SK-N-SH treated with all-trans-retinoic acid at 6 μM for 48 hours (cell line): ENCODE results near the gene LXN.

Source experiments
- ATAC-seq: fragments of 200-7000 bp; cut with Tn5 transposase; 3 replicates; pipeline ENCODE4 v1.9.1; 2020; ENCODE audit warnings: mild to moderate bottlenecking, moderate library complexity
- ARNTL ChIP-seq: fragments of 450-650 bp; formaldehyde crosslinking; IDR thresholded peaks from 2 replicates; pipeline ENCODE4 v1.5.0; 2020; ENCODE audit warnings: low read depth, mild to moderate bottlenecking, moderate library complexity, borderline replicate concordance
- BACH2 ChIP-seq: fragments of 250-450 bp; sonication (Bioruptor Pico); IDR thresholded peaks from 2 replicates; pipeline ENCODE4 v1.9.0; 2021; ENCODE audit warnings: mild to moderate bottlenecking, borderline replicate concordance
- GLIS3 ChIP-seq: fragments of 250-450 bp; sonication (Bioruptor Pico); IDR thresholded peaks from 2 replicates; pipeline ENCODE4 v1.5.0; 2020; ENCODE audit warnings: mild to moderate bottlenecking, moderate library complexity
- ISL1 ChIP-seq: fragments of 250-450 bp; sonication (Bioruptor Pico); IDR thresholded peaks from 2 replicates; pipeline ENCODE4 v2.1.2; 2022; ENCODE audit warnings: mild to moderate bottlenecking, moderate library complexity
- PPARA ChIP-seq: fragments of 250-450 bp; sonication (Bioruptor Pico); IDR thresholded peaks from 2 replicates; pipeline ENCODE4 v1.5.0; 2020; ENCODE audit warnings: mild to moderate bottlenecking, borderline replicate concordance
- RARB ChIP-seq: fragments of 250-450 bp; sonication (Bioruptor Pico); IDR thresholded peaks from 2 replicates; pipeline ENCODE4 v1.8.0; 2021; ENCODE audit warnings: mild to moderate bottlenecking, moderate library complexity
- SNAI2 ChIP-seq: fragments of 250-450 bp; sonication (Bioruptor Pico); IDR thresholded peaks from 2 replicates; pipeline ENCODE4 v1.5.0; 2020; ENCODE audit warnings: mild to moderate bottlenecking, moderate library complexity
- TCF4 ChIP-seq: fragments of 250-450 bp; sonication (Bioruptor Pico); IDR thresholded peaks from 2 replicates; pipeline ENCODE4 v1.8.0; 2021; ENCODE audit warnings: mild to moderate bottlenecking, moderate library complexity, borderline replicate concordance
- TOX ChIP-seq: fragments of 250-450 bp; sonication (Bioruptor Pico); IDR thresholded peaks from 2 replicates; pipeline ENCODE4 v1.8.0; 2021; ENCODE audit warnings: mild to moderate bottlenecking, moderate library complexity, borderline replicate concordance
- ZC3H10 ChIP-seq: fragments of 250-450 bp; sonication (Bioruptor Pico); IDR thresholded peaks from 2 replicates; pipeline ENCODE4 v1.5.1; 2021; ENCODE audit warnings: mild to moderate bottlenecking, moderate library complexity
- ZFP3 ChIP-seq: fragments of 250-450 bp; sonication (Bioruptor Pico); IDR thresholded peaks from 2 replicates; pipeline ENCODE4 v1.5.0; 2020; ENCODE audit warnings: mild to moderate bottlenecking, moderate library complexity
- ZNF565 ChIP-seq: fragments of 450-650 bp; formaldehyde crosslinking; conservative IDR thresholded peaks from 2 replicates; pipeline ENCODE4 v1.5.0; 2020; ENCODE audit warnings: low read depth, mild to moderate bottlenecking, moderate library complexity
- TF ChIP-seq, protein P1 (sequence below): fragments of 250-450 bp; sonication (Bioruptor Pico); IDR thresholded peaks from 2 replicates; pipeline ENCODE4 v1.5.1; 2021; ENCODE audit warnings: mild to moderate bottlenecking, moderate library complexity
- TF ChIP-seq, protein P2 (sequence below): fragments of 250-450 bp; sonication (Bioruptor Pico); IDR thresholded peaks from 2 replicates; pipeline ENCODE4 v1.5.1; 2020; ENCODE audit warnings: low read depth, mild to moderate bottlenecking, moderate library complexity
- TF ChIP-seq, protein P3 (sequence below): fragments of 250-450 bp; sonication (Bioruptor Pico); IDR thresholded peaks from 2 replicates; pipeline ENCODE4 v1.8.0; 2021; ENCODE audit warnings: low read depth, mild to moderate bottlenecking, moderate library complexity, borderline replicate concordance
- TF ChIP-seq, protein P4 (sequence below): fragments of 250-450 bp; sonication (Bioruptor Pico); IDR thresholded peaks from 2 replicates; pipeline ENCODE4 v1.5.0; 2020; ENCODE audit warnings: mild to moderate bottlenecking, moderate library complexity

The LXN gene

DNA sequence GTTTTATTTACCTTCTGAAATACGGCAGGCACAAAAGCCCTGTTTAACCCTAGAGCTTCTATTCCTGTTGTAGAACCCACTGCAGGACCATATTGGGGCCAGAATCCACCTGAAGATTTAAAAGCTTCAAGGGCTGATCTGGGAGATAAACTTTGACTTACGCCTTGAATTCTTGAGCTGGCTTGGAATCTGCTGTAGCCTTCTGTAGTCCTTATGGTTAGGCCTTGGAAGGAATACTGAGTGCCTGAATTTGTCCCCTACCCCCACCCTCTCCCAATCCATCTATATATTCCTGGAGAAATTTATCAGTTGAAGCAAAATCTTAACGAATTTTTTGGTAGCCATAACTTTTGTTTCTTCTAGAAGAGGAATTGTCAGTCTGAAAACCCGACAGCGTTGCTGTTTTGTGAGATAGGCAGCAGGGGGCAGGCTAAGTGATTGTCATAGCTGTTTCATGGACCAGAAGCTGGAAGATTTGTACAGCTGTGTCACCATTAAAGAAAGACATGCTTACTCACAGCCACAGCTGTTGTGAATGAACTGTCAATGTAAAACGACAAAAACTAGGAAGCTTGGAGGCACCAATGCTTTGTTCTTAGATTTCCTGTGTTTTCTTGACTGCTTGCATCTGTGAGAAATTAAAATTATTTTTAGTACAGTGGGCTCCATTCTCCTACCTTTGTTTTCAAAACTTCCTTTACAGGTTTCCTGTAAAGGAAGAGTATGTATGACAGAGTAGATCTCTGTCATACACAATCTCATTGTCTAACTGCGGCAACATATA is 12.8 kb downstream of the LXN start (continued):
- no peak for TF ChIP-seq TCF4
- TF ChIP-seq, all 23 proteins: peak for 0

DNA sequence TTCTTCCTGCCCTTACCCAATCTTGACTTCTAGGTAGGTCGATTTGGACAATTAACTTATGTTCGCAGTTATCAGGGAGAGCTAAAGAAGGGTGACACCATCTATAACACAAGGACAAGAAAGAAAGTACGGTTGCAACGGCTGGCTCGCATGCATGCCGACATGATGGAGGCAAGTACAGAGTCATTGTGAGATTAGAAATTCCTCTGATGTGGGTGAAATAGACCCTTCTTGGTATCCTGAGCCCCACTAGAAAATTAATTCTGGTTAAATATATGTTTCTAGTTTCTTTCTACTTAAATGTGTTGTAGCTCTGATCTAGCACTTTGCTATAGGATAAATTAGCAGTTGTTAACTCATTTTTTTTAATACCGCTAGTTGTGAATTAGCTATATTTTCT is 13.6 kb downstream of the LXN start:
- TF ChIP-seq SNAI2 (CRISPR knock-in tag) (no peak), ISL1 (CRISPR knock-in tag) (no peak), ZC3H10 (CRISPR knock-in tag) (no peak), ZNF565 (no peak), PPARA (CRISPR knock-in tag) (no peak), TCF4 (no peak)
- no peak for ATAC-seq

DNA sequence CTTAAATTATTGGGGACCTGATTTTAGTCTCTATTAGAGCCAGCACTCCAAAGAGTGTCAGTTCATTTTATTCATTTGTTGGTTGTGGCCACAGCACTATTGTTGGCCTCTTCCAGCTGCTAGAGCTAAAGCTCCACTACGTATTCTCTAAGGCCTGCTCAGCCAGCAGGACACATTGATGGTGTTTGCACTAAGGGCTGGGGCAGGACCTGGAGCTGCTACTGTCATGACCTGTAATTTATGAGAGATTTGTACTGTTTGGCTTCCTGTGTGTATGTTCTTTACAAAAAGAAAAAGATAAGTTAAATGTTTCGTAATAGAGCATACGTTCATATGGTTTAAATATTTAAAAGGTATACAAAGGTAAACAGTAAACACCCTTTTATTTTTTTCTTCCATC is 20.0 kb downstream of the LXN start:
- ATAC-seq = no peak
- TF ChIP-seq, protein P1, sequence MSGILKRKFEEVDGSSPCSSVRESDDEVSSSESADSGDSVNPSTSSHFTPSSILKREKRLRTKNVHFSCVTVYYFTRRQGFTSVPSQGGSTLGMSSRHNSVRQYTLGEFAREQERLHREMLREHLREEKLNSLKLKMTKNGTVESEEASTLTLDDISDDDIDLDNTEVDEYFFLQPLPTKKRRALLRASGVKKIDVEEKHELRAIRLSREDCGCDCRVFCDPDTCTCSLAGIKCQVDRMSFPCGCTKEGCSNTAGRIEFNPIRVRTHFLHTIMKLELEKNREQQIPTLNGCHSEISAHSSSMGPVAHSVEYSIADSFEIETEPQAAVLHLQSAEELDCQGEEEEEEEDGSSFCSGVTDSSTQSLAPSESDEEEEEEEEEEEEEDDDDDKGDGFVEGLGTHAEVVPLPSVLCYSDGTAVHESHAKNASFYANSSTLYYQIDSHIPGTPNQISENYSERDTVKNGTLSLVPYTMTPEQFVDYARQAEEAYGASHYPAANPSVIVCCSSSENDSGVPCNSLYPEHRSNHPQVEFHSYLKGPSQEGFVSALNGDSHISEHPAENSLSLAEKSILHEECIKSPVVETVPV (CRISPR knock-in tag) = no peak

DNA sequence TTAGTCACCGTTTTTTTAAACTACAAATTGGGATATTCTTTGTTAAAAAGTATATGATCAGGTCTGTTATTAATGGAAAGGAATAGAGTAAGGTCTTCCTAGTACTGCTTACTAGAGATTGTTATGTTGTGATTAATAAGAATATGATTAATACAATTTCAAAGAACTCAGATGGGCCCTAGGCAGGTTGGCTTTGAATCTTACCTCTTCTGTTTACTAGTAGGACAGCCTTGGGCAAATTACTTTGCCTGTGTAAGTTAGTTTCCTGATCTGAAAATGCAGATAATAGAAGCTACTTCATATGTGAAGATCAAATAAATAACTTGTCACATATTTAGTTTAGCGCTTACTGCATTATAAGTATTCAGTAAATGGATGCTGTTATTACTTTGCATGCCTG is 21.3 kb downstream of the LXN start:
- TF ChIP-seq, protein P2, sequence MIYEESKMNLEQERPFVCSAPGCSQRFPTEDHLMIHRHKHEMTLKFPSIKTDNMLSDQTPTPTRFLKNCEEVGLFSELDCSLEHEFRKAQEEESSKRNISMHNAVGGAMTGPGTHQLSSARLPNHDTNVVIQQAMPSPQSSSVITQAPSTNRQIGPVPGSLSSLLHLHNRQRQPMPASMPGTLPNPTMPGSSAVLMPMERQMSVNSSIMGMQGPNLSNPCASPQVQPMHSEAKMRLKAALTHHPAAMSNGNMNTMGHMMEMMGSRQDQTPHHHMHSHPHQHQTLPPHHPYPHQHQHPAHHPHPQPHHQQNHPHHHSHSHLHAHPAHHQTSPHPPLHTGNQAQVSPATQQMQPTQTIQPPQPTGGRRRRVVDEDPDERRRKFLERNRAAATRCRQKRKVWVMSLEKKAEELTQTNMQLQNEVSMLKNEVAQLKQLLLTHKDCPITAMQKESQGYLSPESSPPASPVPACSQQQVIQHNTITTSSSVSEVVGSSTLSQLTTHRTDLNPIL = no peak
- TF ChIP-seq, protein P1 (CRISPR knock-in tag) = no peak
- TF ChIP-seq, protein P3, sequence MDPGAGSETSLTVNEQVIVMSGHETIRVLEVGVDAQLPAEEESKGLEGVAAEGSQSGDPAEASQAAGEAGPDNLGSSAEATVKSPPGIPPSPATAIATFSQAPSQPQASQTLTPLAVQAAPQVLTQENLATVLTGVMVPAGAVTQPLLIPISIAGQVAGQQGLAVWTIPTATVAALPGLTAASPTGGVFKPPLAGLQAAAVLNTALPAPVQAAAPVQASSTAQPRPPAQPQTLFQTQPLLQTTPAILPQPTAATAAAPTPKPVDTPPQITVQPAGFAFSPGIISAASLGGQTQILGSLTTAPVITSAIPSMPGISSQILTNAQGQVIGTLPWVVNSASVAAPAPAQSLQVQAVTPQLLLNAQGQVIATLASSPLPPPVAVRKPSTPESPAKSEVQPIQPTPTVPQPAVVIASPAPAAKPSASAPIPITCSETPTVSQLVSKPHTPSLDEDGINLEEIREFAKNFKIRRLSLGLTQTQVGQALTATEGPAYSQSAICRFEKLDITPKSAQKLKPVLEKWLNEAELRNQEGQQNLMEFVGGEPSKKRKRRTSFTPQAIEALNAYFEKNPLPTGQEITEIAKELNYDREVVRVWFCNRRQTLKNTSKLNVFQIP = no peak
- TF ChIP-seq ZFP3 (no peak), ISL1 (CRISPR knock-in tag) (no peak), SNAI2 (CRISPR knock-in tag) (no peak), TCF4 (no peak), ZNF565 (no peak), TOX (CRISPR knock-in tag) (no peak), GLIS3 (no peak), BACH2 (CRISPR knock-in tag) (no peak)
- TF ChIP-seq, all 23 proteins: peak for 0
- no peak for ATAC-seq

DNA sequence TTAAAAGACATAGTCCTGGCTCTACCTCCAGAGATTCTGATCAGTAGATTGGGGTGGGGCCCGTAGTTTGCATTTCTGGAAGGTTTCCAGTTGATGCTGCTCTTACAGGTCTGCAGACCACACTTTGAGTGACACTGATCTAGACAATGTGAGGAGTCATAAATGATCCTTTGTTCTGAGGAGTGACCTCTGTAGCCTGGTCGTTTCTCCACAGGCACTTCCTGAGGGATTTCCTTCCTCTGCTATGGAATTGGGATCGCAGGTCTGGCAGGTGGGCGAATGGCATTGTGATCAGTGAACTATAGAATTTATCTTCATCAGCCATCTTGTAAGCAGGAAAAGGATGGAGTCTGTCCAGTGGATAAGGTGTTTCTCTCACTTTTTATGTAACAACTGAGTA is 22.7 kb downstream of the LXN start:
- TF ChIP-seq TOX (CRISPR knock-in tag) (no peak), ARNTL (CRISPR knock-in tag) (no peak), ZNF565 (no peak), RARB (CRISPR knock-in tag) (no peak)
- TF ChIP-seq, protein P4, sequence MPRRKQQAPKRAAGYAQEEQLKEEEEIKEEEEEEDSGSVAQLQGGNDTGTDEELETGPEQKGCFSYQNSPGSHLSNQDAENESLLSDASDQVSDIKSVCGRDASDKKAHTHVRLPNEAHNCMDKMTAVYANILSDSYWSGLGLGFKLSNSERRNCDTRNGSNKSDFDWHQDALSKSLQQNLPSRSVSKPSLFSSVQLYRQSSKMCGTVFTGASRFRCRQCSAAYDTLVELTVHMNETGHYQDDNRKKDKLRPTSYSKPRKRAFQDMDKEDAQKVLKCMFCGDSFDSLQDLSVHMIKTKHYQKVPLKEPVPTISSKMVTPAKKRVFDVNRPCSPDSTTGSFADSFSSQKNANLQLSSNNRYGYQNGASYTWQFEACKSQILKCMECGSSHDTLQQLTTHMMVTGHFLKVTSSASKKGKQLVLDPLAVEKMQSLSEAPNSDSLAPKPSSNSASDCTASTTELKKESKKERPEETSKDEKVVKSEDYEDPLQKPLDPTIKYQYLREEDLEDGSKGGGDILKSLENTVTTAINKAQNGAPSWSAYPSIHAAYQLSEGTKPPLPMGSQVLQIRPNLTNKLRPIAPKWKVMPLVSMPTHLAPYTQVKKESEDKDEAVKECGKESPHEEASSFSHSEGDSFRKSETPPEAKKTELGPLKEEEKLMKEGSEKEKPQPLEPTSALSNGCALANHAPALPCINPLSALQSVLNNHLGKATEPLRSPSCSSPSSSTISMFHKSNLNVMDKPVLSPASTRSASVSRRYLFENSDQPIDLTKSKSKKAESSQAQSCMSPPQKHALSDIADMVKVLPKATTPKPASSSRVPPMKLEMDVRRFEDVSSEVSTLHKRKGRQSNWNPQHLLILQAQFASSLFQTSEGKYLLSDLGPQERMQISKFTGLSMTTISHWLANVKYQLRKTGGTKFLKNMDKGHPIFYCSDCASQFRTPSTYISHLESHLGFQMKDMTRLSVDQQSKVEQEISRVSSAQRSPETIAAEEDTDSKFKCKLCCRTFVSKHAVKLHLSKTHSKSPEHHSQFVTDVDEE (CRISPR knock-in tag) = no peak
- TF ChIP-seq, protein P1 (CRISPR knock-in tag) = no peak

More for the DNA sequence above, 22.7 kb downstream of the LXN start:
- ATAC-seq = no peak
